ENCODE measurements around the gene GLIPR1. TPM values are rescaled to one million over a fixed set of nuclear protein-coding genes. Genes with fewer than 3 reads are reported as not detected.

GLIPR1 gene
- total RNA-seq, 1 experiment from 2014 or later, result 0.13 TPM

DNA sequence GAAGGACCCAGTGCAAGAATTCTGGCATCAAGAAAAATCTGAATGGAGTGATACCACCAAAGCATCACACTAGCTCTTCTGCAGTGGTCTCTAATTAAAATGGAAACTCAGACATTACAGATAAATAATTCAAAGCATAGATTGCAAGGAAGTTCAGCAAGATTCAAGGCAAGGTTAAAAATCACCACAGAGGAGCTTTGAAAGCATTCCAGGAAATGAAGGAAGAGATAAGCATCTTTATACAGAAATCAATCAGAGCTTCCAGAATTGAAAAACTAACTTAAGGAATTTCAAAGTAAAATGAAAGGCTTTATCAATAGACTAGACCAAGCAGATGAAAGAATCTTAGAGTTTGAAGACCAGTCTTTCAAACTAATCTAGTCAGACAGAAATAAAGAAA, 20.4 kb upstream of the GLIPR1 start:
- H3K27me3 ChIP-seq (ENCODE audit: insufficient read depth, low read length), result no peaks in the 10 kb centered on the region
- no peaks in the 10 kb centered on the region for H4K20me1 ChIP-seq (ENCODE audit: control insufficient read depth, insufficient read depth, insufficient read length)
- H3K4me2 ChIP-seq (ENCODE audit: insufficient read depth, insufficient read length, low read length), result no peak overlapping the region
- Mint-ChIP-seq H3K27me3 (ENCODE audit: low read depth) (no peaks in the 10 kb centered on the region), H3K27ac (no peak overlapping the region), H3K36me3 (ENCODE audit: insufficient read depth in 1 of 3, low read depth in 3 of 3) (peaks cover 14 to 33% (median 19%) of the 10 kb centered on the region in 3 experiments), H3K9me3 (peaks cover 25 to 29% of the 10 kb centered on the region in 2 experiments), H3K4me1 (0 out of 4 replicates have a peak, but pooled peaks cover 0 to 4% of the 10 kb centered on the region in 2 experiments), H3K4me3 (no peak overlapping the region)
- TF ChIP-seq, protein P1, sequence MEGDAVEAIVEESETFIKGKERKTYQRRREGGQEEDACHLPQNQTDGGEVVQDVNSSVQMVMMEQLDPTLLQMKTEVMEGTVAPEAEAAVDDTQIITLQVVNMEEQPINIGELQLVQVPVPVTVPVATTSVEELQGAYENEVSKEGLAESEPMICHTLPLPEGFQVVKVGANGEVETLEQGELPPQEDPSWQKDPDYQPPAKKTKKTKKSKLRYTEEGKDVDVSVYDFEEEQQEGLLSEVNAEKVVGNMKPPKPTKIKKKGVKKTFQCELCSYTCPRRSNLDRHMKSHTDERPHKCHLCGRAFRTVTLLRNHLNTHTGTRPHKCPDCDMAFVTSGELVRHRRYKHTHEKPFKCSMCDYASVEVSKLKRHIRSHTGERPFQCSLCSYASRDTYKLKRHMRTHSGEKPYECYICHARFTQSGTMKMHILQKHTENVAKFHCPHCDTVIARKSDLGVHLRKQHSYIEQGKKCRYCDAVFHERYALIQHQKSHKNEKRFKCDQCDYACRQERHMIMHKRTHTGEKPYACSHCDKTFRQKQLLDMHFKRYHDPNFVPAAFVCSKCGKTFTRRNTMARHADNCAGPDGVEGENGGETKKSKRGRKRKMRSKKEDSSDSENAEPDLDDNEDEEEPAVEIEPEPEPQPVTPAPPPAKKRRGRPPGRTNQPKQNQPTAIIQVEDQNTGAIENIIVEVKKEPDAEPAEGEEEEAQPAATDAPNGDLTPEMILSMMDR (conservative IDR thresholded peaks at IDR 0.05), result no peak
- no peak overlapping the region for H3T11ph ChIP-seq (ENCODE audit: low read length)
- H4K5ac ChIP-seq (ENCODE audit: insufficient read length, low read depth, low read length), result no peak overlapping the region
- H3K56ac ChIP-seq (ENCODE audit: insufficient read length, low read depth, low read length), result no peak overlapping the region
- H3K23me2 ChIP-seq (ENCODE audit: insufficient read length, low read depth, low read length, poor library complexity, severe bottlenecking), result no peaks in the 10 kb centered on the region
- no peak overlapping the region for H2BK20ac ChIP-seq (ENCODE audit: low read depth, low read length, poor library complexity, severe bottlenecking)
- no peak overlapping the region for H3K23ac ChIP-seq (ENCODE audit: insufficient read length, low read depth, low read length)
- H4K91ac ChIP-seq (ENCODE audit: insufficient read length, low read depth, low read length), result no peak overlapping the region
- no peak overlapping the region for H3K18ac ChIP-seq (ENCODE audit: insufficient read length, low read depth, low read length)
- no peak overlapping the region for H3K14ac ChIP-seq (ENCODE audit: insufficient read depth, low read length)
- H3K79me2 ChIP-seq (ENCODE audit: insufficient read depth, low read length), result no peaks in the 10 kb centered on the region
- H3K27ac ChIP-seq (ENCODE audit: insufficient read length, low read depth, low read length), result no peak overlapping the region
- H3K79me1 ChIP-seq (ENCODE audit: insufficient read depth, low read depth, low read length, poor library complexity, severe bottlenecking), result no peaks in the 10 kb centered on the region
- H2BK12ac ChIP-seq (ENCODE audit: insufficient read length, low read depth, low read length), result no peak overlapping the region
- H3K4me1 ChIP-seq (ENCODE audit: insufficient read depth, low read length), result no peaks in the 10 kb centered on the region
- no peak overlapping the region for H2AK5ac ChIP-seq (ENCODE audit: insufficient read length, low read length)
- no peak overlapping the region for H2AFZ ChIP-seq (ENCODE audit: low read length)
- DNase-seq, result no peak
- H3K9me3 ChIP-seq (ENCODE audit: control insufficient read depth, low read depth, low read length), result no peaks in the 10 kb centered on the region
- no peak overlapping the region for H2BK5ac ChIP-seq (ENCODE audit: insufficient read length, low read length)
- H2BK120ac ChIP-seq (ENCODE audit: low read depth, low read length, poor library complexity, severe bottlenecking), result no peak overlapping the region
- H2BK15ac ChIP-seq (ENCODE audit: low read depth, low read length), result no peak overlapping the region
- no peak overlapping the region for H3K9ac ChIP-seq (ENCODE audit: extremely low read depth, insufficient read length, low read length)
- no peak overlapping the region for H3K4ac ChIP-seq (ENCODE audit: low read depth, low read length)
- no peak overlapping the region for H4K8ac ChIP-seq (replicated peaks; ENCODE audit: insufficient read length, low read depth, low read length)
